ENCODE measurements around the gene GDF11. TPM values are rescaled to one million over a fixed set of nuclear protein-coding genes. Genes with fewer than 3 reads are reported as not detected.

Gene GDF11
- total RNA-seq, 1 donor from 2014 or later: 0.26 TPM

DNA sequence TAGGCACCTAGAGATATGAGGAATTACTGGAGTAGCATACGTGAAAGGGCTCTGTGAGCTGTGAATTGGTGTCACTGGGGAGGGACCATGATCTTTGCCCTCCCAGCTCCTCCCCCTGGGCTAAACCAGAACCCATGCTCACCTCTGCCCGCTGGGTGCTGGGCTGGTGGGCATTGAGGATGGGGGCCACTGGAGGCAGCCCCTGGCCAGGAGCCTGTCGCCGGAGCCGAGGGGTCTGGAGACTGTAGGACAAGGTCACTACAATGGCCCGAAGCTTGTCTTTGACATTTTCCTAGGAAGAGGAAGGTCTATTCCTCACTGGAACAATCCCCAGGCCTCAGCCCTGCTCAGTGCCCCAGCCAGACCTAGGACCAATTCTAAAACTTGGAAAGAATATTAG is 46.8 kb upstream of the GDF11 start:
- TF ChIP-seq, protein P1, sequence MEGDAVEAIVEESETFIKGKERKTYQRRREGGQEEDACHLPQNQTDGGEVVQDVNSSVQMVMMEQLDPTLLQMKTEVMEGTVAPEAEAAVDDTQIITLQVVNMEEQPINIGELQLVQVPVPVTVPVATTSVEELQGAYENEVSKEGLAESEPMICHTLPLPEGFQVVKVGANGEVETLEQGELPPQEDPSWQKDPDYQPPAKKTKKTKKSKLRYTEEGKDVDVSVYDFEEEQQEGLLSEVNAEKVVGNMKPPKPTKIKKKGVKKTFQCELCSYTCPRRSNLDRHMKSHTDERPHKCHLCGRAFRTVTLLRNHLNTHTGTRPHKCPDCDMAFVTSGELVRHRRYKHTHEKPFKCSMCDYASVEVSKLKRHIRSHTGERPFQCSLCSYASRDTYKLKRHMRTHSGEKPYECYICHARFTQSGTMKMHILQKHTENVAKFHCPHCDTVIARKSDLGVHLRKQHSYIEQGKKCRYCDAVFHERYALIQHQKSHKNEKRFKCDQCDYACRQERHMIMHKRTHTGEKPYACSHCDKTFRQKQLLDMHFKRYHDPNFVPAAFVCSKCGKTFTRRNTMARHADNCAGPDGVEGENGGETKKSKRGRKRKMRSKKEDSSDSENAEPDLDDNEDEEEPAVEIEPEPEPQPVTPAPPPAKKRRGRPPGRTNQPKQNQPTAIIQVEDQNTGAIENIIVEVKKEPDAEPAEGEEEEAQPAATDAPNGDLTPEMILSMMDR (IDR thresholded peaks at IDR 0.05; ENCODE audit: insufficient read depth, low read length, severe bottlenecking): no peak
- H3K4me3 ChIP-seq (ENCODE audit: low read depth, low read length): no peak overlapping the region
- H3K27me3 ChIP-seq (ENCODE audit: control insufficient read depth, insufficient read depth, low read length): no peaks in the 10 kb centered on the region
- H3K36me3 ChIP-seq (ENCODE audit: control insufficient read depth, insufficient read depth, low read length): no peaks in the 10 kb centered on the region
- FAIRE-seq (no peak), DNase-seq (ENCODE audit: low read depth) (no peak)

DNA sequence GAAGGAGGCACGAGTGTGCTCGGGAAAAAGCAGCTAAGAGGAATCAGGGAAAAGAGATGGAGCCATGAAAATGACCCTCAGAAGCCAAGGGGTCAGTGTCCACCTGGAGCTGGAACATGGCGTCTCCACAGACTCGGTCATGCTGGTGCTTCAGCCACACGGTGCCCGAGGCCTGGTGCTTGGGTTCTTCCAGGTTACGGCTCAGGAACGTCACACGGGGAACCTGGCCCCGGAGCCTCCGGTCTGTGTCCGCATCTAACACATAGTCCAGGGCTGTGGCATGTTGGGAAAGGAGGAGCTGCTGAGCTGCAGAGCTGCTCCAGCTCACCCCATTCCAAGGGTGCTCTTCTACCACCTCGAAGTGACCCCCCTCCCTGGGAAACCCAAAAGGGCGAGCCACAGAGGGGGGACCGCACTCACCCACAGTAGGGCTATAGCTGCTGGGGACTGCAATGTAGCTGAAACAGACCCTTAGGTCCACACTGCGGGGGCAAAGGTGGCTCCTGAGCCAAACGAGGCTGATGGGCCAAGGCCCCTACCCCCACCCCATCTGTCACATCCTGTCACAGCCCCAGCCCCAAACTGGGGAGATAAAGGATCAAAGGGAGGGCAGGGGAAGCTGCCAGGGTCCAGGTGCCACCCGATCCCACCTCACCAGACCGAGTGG is 46.0 kb upstream of the GDF11 start:
- TF ChIP-seq, protein P1 (IDR thresholded peaks at IDR 0.05; ENCODE audit: insufficient read depth, low read length, severe bottlenecking): no peak
- FAIRE-seq: no peak
- Histone ChIP-seq H3K36me3 (ENCODE audit: control insufficient read depth, insufficient read depth, low read length) (no peaks in the 10 kb centered on the region), H3K27me3 (ENCODE audit: control insufficient read depth, insufficient read depth, low read length) (no peaks in the 10 kb centered on the region), H3K4me3 (ENCODE audit: low read depth, low read length) (no peak overlapping the region)
- no peak for DNase-seq (ENCODE audit: low read depth)

DNA sequence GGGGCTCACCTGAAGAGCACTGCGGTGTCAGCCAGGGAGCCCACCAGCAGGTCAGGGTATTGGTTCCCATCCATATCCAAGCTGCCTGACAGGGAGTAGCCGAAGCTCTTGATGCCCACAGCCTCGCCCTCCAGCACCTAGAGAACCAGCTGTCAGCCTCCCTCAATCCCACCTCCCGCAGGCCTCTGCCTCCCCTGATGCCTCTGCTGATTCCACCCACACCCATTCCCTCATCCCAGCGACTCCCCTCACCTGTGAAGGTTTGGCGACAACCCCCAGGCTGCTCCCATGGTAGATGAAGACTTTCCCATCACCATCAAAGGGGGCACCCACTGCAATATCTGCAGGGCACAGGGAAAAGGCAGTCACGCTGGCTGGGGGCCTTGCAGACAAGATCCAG is 45.2 kb upstream of the GDF11 start:
- TF ChIP-seq, protein P1 (IDR thresholded peaks at IDR 0.05; ENCODE audit: insufficient read depth, low read length, severe bottlenecking): no peak
- no peak for DNase-seq (ENCODE audit: low read depth)
- H3K36me3 ChIP-seq (ENCODE audit: control insufficient read depth, insufficient read depth, low read length): no peaks in the 10 kb centered on the region
- FAIRE-seq: no peak
- no peaks in the 10 kb centered on the region for H3K27me3 ChIP-seq (ENCODE audit: control insufficient read depth, insufficient read depth, low read length)
- no peak overlapping the region for H3K4me3 ChIP-seq (ENCODE audit: low read depth, low read length)

DNA sequence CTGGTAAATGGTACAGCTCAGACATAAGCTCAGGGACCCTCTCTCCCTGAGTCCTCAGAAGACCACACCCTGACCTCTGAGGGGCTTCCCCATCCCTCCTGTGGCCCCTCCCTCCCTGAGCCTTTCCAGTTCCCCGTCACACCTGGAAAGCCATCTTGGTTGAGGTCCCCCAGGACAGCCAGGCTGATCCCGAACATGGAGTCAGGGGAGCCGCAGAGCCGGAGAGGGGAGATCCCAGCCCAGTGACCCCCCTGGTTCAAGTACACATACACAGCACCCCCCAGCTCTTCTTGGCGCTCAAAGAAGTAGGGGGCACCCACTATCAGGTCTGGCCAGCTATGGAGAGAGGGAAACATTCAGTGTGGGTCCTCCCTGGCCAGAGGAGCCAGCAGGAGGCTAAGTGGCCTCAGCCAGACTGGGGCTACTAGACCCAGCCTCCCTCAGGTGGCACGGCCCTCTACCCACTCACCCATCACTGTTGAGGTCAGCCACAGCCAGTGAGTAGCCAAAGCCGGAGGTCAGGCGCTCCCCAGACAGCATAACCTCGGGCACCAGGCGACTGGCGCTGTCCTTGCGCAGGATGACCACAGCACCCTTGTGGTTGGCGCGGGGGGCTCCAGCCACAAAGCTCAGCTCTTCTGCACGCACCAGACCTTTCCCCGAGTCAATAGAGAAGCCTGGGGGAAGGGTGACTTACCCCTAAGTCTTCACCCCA is 44.5 kb upstream of the GDF11 start:
- no peaks in the 10 kb centered on the region for H3K27me3 ChIP-seq (ENCODE audit: control insufficient read depth, insufficient read depth, low read length)
- H3K36me3 ChIP-seq (ENCODE audit: control insufficient read depth, insufficient read depth, low read length): no peaks in the 10 kb centered on the region
- DNase-seq (ENCODE audit: low read depth) (no peak), FAIRE-seq (no peak)
- H3K4me3 ChIP-seq (ENCODE audit: low read depth, low read length): no peak overlapping the region
- TF ChIP-seq, protein P1 (IDR thresholded peaks at IDR 0.05; ENCODE audit: insufficient read depth, low read length, severe bottlenecking): no peak

DNA sequence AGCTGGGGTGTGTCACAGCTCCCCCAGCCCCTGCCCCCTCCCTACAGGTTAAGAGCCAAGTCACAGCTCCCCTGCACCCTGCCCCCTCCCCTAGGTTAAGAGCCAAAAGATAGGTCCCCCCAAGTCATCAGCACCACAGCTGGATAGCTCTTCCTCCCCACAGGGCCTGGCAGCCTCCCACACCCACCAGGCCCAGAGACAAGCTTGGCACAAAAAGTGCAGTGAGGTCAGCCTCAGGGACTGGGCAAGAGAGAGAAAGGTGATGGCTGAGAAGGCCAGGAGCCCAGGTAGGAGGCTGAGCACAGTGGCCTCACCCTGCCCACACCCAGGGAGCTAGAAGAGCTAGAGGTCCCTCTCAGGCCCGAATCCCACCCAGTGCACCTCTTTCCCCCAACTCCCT is 44.0 kb upstream of the GDF11 start:
- TF ChIP-seq, protein P1 (IDR thresholded peaks at IDR 0.05; ENCODE audit: insufficient read depth, low read length, severe bottlenecking): no peak
- no peaks in the 10 kb centered on the region for H3K27me3 ChIP-seq (ENCODE audit: control insufficient read depth, insufficient read depth, low read length)
- DNase-seq (ENCODE audit: low read depth) (no peak), FAIRE-seq (no peak)
- H3K4me3 ChIP-seq (ENCODE audit: low read depth, low read length): no peak overlapping the region
- H3K36me3 ChIP-seq (ENCODE audit: control insufficient read depth, insufficient read depth, low read length): no peaks in the 10 kb centered on the region

Measured in bronchial epithelial cell (primary cell).